ENCODE data around the gene PRLHR.

DNA sequence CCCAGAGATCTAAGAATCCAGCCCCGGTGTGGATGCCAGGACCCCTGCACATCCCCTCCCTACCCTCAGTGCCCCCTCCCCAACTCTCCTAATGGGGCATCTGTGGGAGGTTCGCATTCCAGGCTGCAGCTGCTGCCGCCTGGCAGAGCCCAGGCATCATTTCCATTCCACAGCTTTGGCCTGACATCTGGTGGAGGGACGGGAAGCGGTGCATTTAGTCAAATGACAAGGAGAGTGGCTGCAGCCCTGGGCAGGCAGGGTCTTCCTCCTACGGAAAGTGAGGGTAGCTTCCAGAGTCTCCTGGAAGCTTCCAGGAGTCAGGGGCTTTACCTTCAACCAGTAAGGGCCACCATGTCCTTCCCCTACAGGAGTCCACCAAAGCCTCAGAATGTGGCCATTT lies 30.8 kb downstream of the PRLHR start:
- no peak for TF ChIP-seq CTCF (IDR thresholded peaks at IDR 0.05)
- no peak for TF ChIP-seq ZFX (IDR thresholded peaks at IDR 0.05; ENCODE audit: borderline replicate concordance)

All from 22Rv1 (cell line).